NCI-H1694 (cell line): Measurements from ENCODE around the gene GPX5.

ENCODE experiments used
- DNase-seq: peaks from one replicate; lab custom pipeline; 2025; lab: John Stamatoyannopoulos, UW

The GPX5 gene

GRCh38 chr6:28555136-28555535, 29.5 kb downstream of the GPX5 start:
- no peak for DNase-seq

- no peak for DNase-seq
Measured at GRCh38 chr6:28558629-28559028, 32.9 kb downstream of the GPX5 start.

GRCh38 chr6:28563430-28564095, 37.9 kb downstream of the GPX5 start:
- no peak for DNase-seq

- no peak for DNase-seq
Measured at GRCh38 chr6:28565823-28566526, 40.3 kb downstream of the GPX5 start.

GRCh38 chr6:28566527-28567252, 41.0 kb downstream of the GPX5 start:
- DNase-seq: no peak

- no peak for DNase-seq
Measured at GRCh38 chr6:28567506-28567905, 41.8 kb downstream of the GPX5 start.

GRCh38 chr6:28568515-28569108, 42.9 kb downstream of the GPX5 start:
- DNase-seq: no peak

GRCh38 chr6:28569748-28570147, 44.1 kb downstream of the GPX5 start:
- no peak for DNase-seq

- DNase-seq: peak; percentile 28
Measured at GRCh38 chr6:28580475-28580874, 54.8 kb downstream of the GPX5 start.

GRCh38 chr6:28583463-28583862, 57.8 kb downstream of the GPX5 start:
- no peak for DNase-seq
